NCI-H1105 treated with DMSO at 0.1 percent for 48 hours (cell line): ENCODE data around the gene RFXANK.
A peak's percentile ranks its signal among the peaks of the same experiment; 100 is the strongest.
"Not testable (repeated sequence)": the region's sequence is repeated elsewhere in the genome, so short reads cannot be mapped to it uniquely, and the experiment has no call there.

Experiments used
- DNase-seq: peaks from one replicate; lab custom pipeline; 2025; lab: John Stamatoyannopoulos, UW

RFXANK gene

DNA sequence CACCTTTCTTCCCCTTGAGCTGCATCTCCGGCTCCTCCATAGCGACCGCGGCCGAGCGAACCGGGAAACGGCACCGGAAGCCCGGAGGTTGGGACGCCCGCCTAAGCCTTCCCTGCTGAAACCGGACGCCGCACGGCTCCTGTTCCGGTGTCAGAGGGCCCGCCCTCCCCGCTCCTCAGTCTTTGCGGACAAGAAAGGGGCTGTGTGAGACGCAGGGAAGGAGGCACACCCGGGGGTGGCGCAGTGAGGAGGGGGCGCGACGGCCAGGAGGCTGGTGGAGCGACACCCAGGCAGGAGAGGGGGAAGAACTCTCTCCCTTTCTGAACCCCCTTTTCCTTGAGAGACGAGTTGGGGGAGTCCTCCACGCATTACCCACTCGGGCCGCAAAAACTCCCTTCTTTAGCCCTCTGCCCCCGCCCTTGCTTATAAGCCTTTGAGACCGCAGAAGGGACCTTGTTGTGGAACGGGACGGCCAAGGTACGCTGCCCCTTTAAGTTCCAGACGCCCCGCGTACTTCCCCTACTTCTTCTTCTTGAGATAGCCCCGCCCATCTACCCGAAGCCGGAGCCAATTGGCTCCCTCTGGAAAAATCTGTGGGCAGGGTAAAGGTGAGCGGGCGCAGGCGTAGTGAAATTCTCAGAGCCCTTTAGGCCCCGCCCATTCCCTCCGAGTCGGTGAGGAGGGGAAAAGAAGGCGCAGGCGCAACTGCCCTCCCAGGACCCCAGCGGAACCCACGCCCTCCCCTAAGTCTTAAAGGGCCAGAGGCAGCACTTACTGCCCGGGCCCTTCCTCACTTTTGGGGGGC is at the start of gene RFXANK, which contains the start of gene BORCS8:
RFXANK (plus strand) TSS at position 181 of the 805 bp plus-strand sequence. CDS start 1,689 bp downstream, outside the sequence.
BORCS8 (minus strand) TSS at position 75 of the 805 bp plus-strand sequence; CDS start at position 40, 35 bp downstream.
- DNase-seq = peak; percentile 99

GRCh38 chr19:19142347-19142746 is 49.7 kb upstream of the RFXANK start:
- no peak for DNase-seq

GRCh38 chr19:19145281-19145680 is 46.8 kb upstream of the RFXANK start:
- DNase-seq = no peak

DNA sequence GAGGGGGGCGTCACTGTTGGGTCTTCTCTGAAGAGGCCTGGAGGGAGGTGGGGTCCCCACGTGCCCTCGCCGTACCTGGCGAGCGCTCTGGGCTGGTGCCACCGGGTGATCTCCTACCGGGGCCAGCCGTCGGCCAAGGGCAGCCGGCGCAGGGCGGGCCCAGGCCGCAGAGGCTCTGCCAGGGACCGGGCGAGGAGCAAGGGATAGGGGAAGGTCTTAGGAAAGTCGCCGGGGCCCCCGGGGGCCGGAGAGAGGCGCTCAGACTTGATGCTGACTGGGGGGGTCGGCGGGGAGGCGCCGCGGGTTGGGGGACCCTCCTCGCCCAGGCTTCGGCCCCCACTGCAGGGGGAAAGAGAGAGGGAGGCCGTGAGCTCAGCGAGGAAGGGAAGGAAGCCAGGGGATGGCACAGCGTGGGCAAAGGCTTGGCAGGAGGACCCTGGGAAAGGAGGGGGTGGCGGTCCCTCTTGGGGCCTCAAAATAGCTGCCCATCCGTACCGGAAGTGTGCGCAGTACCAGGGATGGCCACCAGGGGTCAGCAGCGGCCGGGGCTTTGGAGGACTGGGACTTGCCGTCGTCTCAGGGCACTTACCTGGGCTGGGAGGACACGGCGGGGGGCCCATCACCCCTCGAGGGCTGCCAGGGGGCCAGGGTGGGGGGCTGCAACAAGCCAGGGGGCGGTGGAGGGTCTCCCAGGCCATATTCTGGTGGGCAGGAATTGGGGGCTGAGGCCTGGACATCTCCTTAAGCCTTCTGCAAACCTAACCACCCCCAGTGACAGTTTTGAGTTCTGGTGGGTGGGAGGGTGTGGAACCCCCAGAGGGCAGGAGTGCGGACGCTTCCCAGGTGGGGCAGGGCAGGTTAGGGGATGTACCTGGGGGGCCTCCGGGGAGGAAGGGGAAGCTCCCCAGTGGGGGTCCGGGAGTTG is 46.1 kb upstream of the RFXANK start:
- peak; percentile 35 for DNase-seq

DNA sequence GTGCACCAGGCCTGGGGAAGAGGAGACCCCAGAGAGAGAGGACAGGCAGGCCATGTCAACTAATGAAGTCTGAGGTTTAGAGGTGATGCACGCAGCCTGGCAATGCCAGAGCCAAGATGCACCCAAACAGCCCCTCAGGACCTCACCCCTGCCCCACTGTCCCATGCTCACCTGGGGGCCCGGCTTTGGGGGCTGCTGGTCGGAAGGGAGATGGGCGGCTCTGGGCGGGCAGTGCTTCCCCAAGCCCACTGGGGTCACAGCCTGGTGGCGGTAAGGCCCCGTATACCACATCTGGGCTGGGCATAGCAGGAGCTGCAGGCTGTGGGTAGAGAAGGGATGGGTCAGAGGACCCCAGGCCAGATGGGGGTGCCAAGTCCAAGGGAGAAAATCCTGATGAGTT is 45.2 kb upstream of the RFXANK start:
- no peak for DNase-seq

- DNase-seq = no peak
Measured at GRCh38 chr19:19147344-19147743, 44.7 kb upstream of the RFXANK start.

GRCh38 chr19:19148504-19148903 is 43.6 kb upstream of the RFXANK start:
- not testable (repeated sequence) for DNase-seq

DNA sequence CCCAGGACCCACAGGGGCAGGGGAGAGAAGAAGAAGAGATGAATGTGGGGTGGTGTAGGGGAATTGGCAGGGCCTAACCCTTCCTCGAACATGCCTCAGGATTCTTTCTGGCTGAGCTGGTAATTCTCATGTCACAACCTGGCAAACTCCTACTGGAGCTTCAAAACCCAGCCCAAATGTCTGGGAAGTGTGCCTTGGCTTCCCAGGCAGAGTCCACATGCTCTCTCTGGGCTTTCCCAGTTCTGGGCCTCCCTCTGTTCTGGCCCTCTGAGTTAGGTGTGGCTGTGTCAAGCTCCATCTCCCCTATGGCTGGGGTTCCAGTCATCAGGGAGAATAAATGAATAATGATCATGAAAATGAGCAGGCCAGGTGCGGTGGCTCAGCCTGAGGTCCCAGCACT is 42.6 kb upstream of the RFXANK start:
- DNase-seq = no peak

GRCh38 chr19:19151418-19151817 is 40.6 kb upstream of the RFXANK start:
- no peak for DNase-seq

DNA sequence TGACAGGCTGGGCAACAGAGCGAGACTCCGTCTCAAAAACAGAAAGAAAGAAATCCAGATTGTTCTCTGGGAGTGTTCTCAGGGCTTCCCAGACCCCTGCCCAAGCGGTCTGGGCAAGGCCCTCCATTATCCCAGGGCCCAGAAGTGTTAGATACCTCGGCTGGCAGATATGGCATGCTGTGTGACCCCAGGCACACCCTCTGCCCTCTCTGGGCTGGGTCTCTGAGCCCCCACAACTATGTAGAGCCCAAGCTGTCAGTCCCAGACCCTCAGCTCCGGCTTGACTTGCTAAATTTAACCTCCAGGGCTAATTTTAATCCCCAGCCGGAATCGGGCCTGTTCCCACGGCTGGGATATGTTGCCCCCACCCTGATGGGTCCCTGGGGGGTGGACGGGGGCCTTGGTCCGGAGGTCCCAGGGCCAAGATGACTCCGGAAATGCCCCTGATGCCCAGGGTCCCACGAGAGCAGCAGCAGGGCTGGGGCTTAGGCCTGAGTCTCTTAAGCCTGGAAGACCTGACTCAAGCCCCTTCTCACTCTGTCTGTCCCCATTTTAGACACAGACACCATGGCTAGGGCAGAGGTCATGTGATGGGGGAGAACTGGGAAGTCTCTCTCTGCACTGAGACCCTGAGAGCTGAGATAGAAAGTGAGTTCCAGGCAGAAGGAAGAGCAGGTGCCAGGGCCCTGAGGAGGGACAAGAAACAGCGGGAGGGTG is 39.2 kb upstream of the RFXANK start:
- DNase-seq = no peak

DNA sequence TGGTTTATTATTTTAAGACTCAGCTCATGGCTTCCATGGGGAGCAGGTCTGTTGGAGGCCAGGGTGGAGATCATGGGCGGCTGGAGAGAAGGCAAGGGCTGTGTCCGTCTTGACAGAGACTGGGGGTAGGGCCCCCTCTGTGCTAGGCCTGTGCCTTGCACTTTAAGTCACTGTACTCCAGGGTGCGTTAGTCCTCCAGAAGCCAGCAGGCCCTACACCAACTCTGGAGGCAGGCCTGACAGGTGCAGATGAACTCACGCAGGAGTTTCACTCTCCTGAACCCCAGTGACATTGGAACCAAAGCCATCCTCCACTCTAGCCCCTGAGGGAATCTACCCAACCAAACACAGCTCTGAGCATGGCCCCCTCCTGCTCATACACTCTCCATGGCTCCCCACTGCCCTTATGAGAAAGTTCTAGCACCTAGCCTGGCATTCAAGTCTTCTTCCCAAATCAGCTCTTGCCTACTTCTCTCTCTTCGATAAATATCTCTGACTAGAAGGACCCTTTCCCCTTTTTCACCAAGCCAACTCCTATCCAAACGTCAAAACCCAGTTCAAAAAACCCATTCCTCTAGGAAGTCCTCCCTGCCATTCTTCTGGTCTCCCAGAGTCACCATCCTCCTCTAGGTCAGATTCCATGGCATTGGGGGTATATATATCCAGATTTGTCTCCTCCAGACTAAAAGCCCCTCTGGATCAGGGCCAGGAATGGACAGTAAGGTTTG is 37.1 kb upstream of the RFXANK start:
- DNase-seq = no peak

- DNase-seq = no peak
Measured at GRCh38 chr19:19155495-19156219, 36.4 kb upstream of the RFXANK start.

DNA sequence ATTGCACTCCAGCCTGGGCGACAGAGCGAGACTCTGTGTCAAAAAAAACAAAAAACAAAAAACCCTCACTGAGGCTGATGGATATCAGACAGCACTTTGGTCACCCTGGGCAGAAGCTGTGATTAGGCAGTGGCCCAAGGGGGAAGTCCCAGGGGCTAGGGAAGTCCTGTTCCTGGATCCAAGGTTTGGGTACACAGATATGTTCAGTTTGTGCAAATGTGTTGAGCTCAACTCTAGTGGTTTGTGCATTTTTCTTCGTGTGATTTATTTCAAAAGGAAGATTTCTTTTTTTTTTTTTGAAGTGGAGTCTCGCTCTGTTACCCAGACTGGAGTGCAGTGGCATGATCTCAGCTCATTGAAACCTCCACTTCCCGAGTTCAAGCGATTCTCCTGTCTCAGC is 34.2 kb upstream of the RFXANK start:
- no peak for DNase-seq

DNA sequence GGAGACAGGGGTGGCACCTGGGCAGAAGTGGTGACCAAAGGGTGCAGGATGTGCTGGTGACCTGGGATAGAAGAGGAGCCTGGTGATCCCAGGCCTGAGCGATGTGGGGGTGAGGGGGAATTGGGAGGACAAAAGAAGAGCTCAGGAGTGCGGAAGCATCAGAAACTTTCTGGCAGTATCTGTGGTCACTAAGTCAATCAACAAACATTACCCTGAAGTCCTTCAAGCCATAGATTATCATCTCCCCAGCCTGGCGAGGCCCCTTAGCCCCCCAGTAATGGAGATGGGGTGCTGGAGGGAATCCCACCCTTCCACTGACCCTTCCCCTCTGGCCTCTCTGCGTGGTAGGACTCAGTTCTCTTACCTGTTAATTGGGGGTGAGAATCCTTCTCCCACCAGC is 32.5 kb upstream of the RFXANK start:
- DNase-seq = no peak

DNA sequence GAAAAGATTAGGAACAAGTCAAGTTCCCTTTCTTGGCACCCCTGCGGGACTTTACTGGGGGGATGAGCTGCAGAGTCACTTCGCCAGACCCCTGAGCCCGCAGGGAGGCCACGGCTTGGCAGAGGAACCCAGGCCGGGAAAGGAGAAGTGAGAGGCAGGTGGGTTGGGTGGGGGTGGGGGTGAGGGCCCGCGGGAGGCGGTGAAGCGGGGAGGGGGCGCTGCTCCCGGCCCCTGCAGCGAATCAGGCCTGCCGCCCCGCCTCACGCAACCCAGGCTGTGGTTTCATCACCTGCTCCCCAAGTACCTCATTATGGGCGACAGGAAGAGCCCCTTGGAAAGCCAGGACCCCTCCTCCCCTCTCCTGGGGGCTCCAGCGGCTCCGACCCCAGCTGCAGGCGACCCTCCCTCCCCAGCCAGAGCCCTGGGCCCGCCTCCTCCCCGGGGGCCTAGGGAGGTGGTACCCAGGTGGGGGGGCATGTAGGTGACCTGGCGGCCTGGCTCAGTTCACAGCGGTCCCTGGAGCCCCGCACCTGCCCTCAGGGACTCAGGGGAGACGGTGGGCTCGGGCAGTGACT is 31.5 kb upstream of the RFXANK start:
- DNase-seq = no peak

DNA sequence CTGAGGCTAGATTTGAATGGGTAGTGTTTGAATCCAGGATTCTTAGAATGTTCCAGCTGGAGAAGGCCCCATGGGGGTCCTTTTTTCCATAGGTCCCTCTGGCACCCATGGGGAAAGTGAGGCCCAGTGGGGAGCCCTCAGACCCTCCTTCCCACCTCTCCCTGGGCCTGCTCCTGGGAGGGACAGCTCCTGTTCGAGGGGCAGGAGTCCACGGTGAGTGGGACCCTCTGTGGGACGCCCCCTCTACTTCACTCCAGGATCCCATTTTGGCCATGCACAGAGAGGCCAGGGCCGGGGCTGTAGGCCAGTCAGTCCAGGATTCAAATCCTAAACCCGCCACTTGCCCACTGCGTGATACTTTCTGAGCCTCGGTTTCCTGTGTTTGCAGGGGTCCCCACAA is 29.6 kb upstream of the RFXANK start:
- no peak for DNase-seq

DNA sequence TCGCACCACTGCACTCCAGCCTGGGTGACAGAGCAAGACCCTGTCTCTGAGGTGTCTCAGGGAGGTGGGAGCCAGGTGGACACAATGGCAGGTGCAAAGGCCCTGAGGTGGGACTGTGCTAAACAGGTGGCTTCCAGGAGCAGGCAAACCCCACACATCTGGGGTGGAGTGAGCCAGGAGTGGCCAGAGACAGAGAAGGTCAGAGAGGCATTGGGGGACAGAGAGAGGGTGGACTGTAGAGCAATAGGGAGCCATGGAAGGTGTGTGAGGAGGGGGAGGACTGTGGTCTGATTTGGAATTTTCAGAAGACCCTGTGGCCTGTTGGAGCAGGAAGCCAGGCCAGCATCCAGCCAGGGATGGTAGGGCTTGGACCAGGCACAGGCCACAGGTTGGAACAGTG is 26.7 kb upstream of the RFXANK start:
- no peak for DNase-seq

- no peak for DNase-seq
Measured at GRCh38 chr19:19167612-19168011, 24.4 kb upstream of the RFXANK start.

- no peak for DNase-seq
Measured at GRCh38 chr19:19169236-19170052, 22.6 kb upstream of the RFXANK start.
